SK-N-SH (cell line): ENCODE data around the gene CEP89. TPM values are rescaled to one million over a fixed set of nuclear protein-coding genes. Genes with fewer than 3 reads are reported as not detected.
A peak's percentile ranks its signal among the peaks of the same experiment; 100 is the strongest.
"Not testable (repeated sequence)": the region's sequence is repeated elsewhere in the genome, so short reads cannot be mapped to it uniquely, and the experiment has no call there.

Experiments
- CTCF ChIA-PET: fragments of 300-600, 350-600 bp; formaldehyde crosslinking; extraction: SDS; loops from one replicate; lab custom pipeline; 2021; lab: Yijun Ruan, JAX
- POLR2A ChIA-PET: fragments of 350-600 bp; sonication (Branson Sonifier 250); formaldehyde crosslinking; extraction: SDS; loops from one replicate; lab custom pipeline; 2020; ENCODE audit warnings: antibody characterized with exemption, inconsistent platforms; lab: Yijun Ruan, JAX
- DNase-seq: peaks from one replicate; pipeline ENCODE4 v3.0.0; 2012
- H2AFZ ChIP-seq: fragments of 200-600 bp; sonication (generic); 2 replicates; pipeline ENCODE4 v1.8.1; 2016; ENCODE audit warnings: antibody characterized with exemption, mild to moderate bottlenecking, low read depth
- H3F3A ChIP-seq: fragments of 200-600 bp; sonication (generic); replicated peaks from 2 replicates; pipeline ENCODE3; 2016; ENCODE audit warnings: antibody characterized with exemption, mild to moderate bottlenecking; ENCODE audit not compliant: insufficient read depth
- H3K27ac ChIP-seq, 2 experiments: fragments of 200-500 bp in 1 of 2; fragments of 200-600 bp in 1 of 2; sonication (Bioruptor generic) in 1 of 2; sonication (generic), shearing (Covaris generic) in 1 of 2; 2 replicates each; pipeline versions ENCODE4 v1.5.1 to v1.6.1; 2014 to 2016; ENCODE audit warnings: low read depth in 2 of 2, inconsistent platforms in 1 of 2, low read length in 1 of 2, mild to moderate bottlenecking in 1 of 2, mixed read lengths in 1 of 2
- H3K27me3 ChIP-seq: fragments of 200-600 bp; sonication (generic), shearing (Covaris generic); 2 replicates; pipeline ENCODE4 v1.6.1; 2016; ENCODE audit warnings: mixed run types; ENCODE audit not compliant: insufficient read depth
- H3K36me3 ChIP-seq, 2 experiments: fragments of 200-500 bp in 1 of 2; fragments of 200-600 bp in 1 of 2; sonication (Bioruptor generic) in 1 of 2; sonication (generic) in 1 of 2; replicated peaks in 1 of 2; 2 replicates each; pipeline versions ENCODE3 to v1.5.1; 2014 to 2016; ENCODE audit warnings: low read length in 1 of 2, mild to moderate bottlenecking in 1 of 2; ENCODE audit not compliant: insufficient read depth in 2 of 2, control insufficient read depth in 1 of 2
- H3K4me1 ChIP-seq, 2 experiments: fragments of 200-500 bp in 1 of 2; fragments of 200-600 bp in 1 of 2; sonication (Bioruptor generic) in 1 of 2; sonication (generic), shearing (Covaris generic) in 1 of 2; 2 replicates each; pipeline versions ENCODE4 v1.5.1 to v1.6.1; 2014 to 2016; ENCODE audit warnings: low read depth in 1 of 2, low read length in 1 of 2, mixed run types in 1 of 2; ENCODE audit not compliant: insufficient read depth in 2 of 2, control insufficient read depth in 1 of 2
- H3K4me2 ChIP-seq: fragments of 200-600 bp; sonication (generic), shearing (Covaris generic); 2 replicates; pipeline ENCODE4 v1.6.1; 2017; ENCODE audit warnings: mixed run types
- H3K4me3 ChIP-seq, 2 experiments: fragments of 200-500 bp in 1 of 2; fragments of 200-600 bp in 1 of 2; sonication (Bioruptor generic) in 1 of 2; sonication (generic), shearing (Covaris generic) in 1 of 2; 2 replicates each; pipeline versions ENCODE4 v1.5.1 to v1.8.1; 2014 to 2016; ENCODE audit warnings: low read depth in 2 of 2, inconsistent platforms in 1 of 2, low read length in 1 of 2, mild to moderate bottlenecking in 1 of 2, mixed read lengths in 1 of 2, moderate library complexity in 1 of 2
- H3K79me2 ChIP-seq: fragments of 200-600 bp; sonication (generic); 2 replicates; pipeline ENCODE4 v1.8.1; 2017; ENCODE audit warnings: mild to moderate bottlenecking; ENCODE audit not compliant: insufficient read depth
- H3K9ac ChIP-seq: fragments of 200-600 bp; sonication (generic); 2 replicates; pipeline ENCODE4 v1.6.1; 2017; ENCODE audit warnings: mixed run types
- H3K9me2 ChIP-seq: fragments of 200-600 bp; sonication (generic); 2 replicates; pipeline ENCODE4 v1.6.1; 2017; ENCODE audit warnings: mixed run types
- H3K9me3 ChIP-seq: fragments of 200-600 bp; sonication (generic); 2 replicates; pipeline ENCODE4 v1.6.1; 2017; ENCODE audit warnings: mixed run types, mild to moderate bottlenecking, moderate library complexity
- H4K20me1 ChIP-seq: fragments of 200-600 bp; sonication (generic); 2 replicates; pipeline ENCODE4 v1.6.1; 2017; ENCODE audit warnings: mild to moderate bottlenecking, mixed run types; ENCODE audit not compliant: insufficient read depth
- EP300 ChIP-seq, 2 experiments: IDR thresholded peaks; 2 replicates each; pipeline versions ENCODE4 v1.4.0 to v1.6.1; 2012; ENCODE audit warnings: borderline replicate concordance in 1 of 2, low read depth in 1 of 2, low read length in 1 of 2
- GABPA ChIP-seq: IDR thresholded peaks from 2 replicates; pipeline ENCODE4 v1.4.0; 2012; ENCODE audit warnings: low read depth, mild to moderate bottlenecking
- GATA2 ChIP-seq: sonication (generic); formaldehyde crosslinking; IDR thresholded peaks from 2 replicates; pipeline ENCODE4 v1.5.0; 2020; ENCODE audit warnings: mild to moderate bottlenecking, missing genetic modification reagents
- NFIC ChIP-seq: IDR thresholded peaks from 2 replicates; pipeline ENCODE4 v1.4.0; 2012; ENCODE audit warnings: borderline replicate concordance
- POLR2AphosphoS5 ChIP-seq: IDR thresholded peaks from 2 replicates; pipeline ENCODE4 v1.6.1; 2012; ENCODE audit warnings: low read depth, low read length
- RCOR1 ChIP-seq: fragments of 150-350 bp; IDR thresholded peaks from 2 replicates; pipeline ENCODE4 v1.6.1; 2017; ENCODE audit warnings: antibody characterized with exemption, low read length
- RFX5 ChIP-seq: IDR thresholded peaks from 2 replicates; pipeline ENCODE4 v1.6.1; 2012; ENCODE audit warnings: mild to moderate bottlenecking, improper control_type of control experiment, low read length
- RXRA ChIP-seq: IDR thresholded peaks from 2 replicates; pipeline ENCODE4 v1.4.0; 2012; ENCODE audit warnings: low read depth, mild to moderate bottlenecking, borderline replicate concordance
- WGBS: methylation state at CpG from one replicate; pipeline ENCODE4 v1.1.6; 2017; ENCODE audit warnings: low lambda C conversion rate; 5-methylcytosine and 5-hydroxymethylcytosine counted together
- polyA plus RNA-seq, 3 experiments: library from polyadenylated mRNA; depleted of rRNA; stranded (reverse); fragments of >200 nt; gene quantifications; 2 replicates each; pipeline ENCODE4 v1.2.3, GENCODE V29; 2012

CEP89 gene
- polyA plus RNA-seq, 1 of the 3 experiments (the other 2 are of a cell fraction), result 16.4 TPM

DNA sequence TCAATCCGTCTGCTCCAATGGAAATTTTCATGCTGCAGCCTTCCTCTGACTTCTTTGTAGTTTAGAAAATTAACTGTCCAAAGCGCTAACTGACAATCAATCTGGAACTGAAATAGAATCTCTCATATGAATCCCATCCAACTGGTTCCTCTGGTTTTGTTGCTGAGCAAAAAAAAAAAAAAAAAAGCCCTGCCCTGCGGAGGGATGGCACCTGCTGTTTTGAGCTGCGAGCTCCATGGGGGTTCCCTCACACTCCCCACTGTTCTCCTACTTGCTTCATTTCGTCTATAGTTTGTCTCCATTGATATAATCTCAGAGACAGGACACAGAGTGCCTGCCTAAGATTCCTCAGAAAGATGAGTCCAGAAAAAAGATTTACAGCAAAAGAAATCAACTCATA lies 33.7 kb upstream of the CEP89 start:
- POLR2A ChIA-PET, result no interaction called here
- Histone ChIP-seq H3K4me1 (peaks cover 0 to 10% of the 10 kb centered on the region in 2 experiments; a peak in 1 of 4 replicates), H3K9me2 (no peaks in the 10 kb centered on the region), H3F3A (no peaks in the 10 kb centered on the region), H3K79me2 (no peaks in the 10 kb centered on the region), H3K27me3 (no peaks in the 10 kb centered on the region), H3K4me3 (no peak overlapping the region), H3K36me3 (peaks cover 0 to 3% of the 10 kb centered on the region in 2 experiments), H3K4me2 (no peak overlapping the region), H3K9me3 (no peaks in the 10 kb centered on the region), H2AFZ (no peak overlapping the region), H3K27ac (no peak overlapping the region), H4K20me1 (no peaks in the 10 kb centered on the region), H3K9ac (no peak overlapping the region)
- CTCF ChIA-PET, result interaction anchor here (1.1 to 1.7 kb wide), 2 partner anchors 29 to 120 kb away, joined by 3 read pairs; no protein-coding TSS in a partner anchor
- WGBS, result 92% methylated on average over 5 of the region's 5 CpGs
- TF ChIP-seq GABPA, result no peak
- TF ChIP-seq RFX5, result no peak
- TF ChIP-seq POLR2AphosphoS5, result no peak
- TF ChIP-seq NFIC, result no peak
- TF ChIP-seq RXRA, result no peak
- DNase-seq, result no peak

DNA sequence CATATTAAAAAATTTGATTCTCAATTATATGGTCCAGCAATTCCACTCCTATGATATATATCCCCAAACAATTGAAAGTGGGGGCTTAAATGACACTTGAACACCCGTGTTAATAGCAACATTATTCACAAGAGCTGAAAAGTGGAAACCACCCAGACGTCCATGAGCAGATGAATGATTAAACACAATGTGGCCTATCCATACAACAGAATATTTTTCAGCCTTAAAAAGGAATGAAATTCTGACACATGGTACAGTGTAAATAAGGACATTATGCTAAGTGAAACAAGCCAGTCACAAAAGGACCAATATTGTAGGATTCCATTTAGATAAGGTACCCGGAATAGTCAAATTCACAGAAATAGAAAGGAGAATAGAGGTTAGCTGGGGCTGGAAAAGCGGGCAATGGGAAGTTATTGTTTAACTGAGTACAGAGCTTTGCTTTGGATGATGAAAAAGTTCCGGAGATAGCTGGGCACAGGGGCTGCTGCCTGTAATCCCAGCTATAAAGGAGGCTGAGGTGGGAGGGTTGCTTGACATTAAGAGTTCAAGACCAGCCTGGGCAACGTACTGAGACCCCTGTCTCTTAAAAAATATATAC lies 31.8 kb upstream of the CEP89 start:
- DNase-seq, H2AFZ ChIP-seq, H4K20me1 ChIP-seq, H3K9me2 ChIP-seq, H3K9me3 ChIP-seq, H3K4me1 ChIP-seq, H3K9ac ChIP-seq, H3K27me3 ChIP-seq, H3K4me2 ChIP-seq, H3K4me3 ChIP-seq, H3K79me2 ChIP-seq, H3K36me3 ChIP-seq, H3K27ac ChIP-seq, POLR2A ChIA-PET, H3F3A ChIP-seq: not testable (repeated sequence)
- WGBS, result 67% methylated on average over 6 of the region's 6 CpGs
- CTCF ChIA-PET, result interaction anchor here (0.9 kb wide), 1 partner anchor 27 kb away, joined by 4 read pairs; no protein-coding TSS in a partner anchor

DNA sequence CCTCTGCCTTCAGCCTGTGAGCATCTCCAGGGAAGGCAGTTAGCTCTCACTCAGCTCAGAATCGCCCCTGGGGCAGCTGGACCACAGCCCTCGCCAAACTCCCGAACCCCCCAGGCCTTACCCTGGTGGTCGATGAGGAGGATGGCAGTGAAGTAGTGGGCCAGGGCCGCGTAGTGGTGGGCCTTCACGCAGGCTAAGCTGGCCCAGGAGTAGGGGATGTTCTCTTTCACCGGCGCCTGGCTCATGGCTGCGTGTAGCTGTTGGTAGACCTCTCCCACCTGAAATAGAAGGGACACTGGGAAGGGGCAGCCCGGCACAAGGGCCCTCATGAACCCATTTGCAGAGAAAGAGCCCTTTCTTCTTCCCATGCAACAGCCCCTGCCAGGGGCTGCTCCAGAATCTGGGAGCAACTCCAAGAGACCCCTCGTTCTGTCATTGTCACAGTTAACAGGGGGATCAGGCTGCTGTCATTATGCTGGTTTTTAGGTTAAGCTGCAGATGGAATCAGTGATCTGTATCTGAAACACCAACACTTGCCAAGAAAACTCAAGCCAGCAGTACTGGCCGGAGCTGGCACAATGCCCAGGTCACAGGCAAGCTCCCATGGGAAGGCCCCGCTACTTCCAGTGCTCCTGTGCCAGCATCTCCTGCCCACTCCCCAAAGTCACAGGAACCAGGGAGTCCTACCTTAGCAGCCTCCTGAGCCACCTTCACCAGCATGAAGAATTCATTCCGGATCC lies 30.5 kb upstream of the CEP89 start:
- H3K27me3 ChIP-seq, H3K4me1 ChIP-seq, H3F3A ChIP-seq, H3K9me2 ChIP-seq, H3K9ac ChIP-seq, H3K36me3 ChIP-seq, H3K4me2 ChIP-seq, POLR2A ChIA-PET, H3K9me3 ChIP-seq, H3K4me3 ChIP-seq, H4K20me1 ChIP-seq, H3K79me2 ChIP-seq, H2AFZ ChIP-seq: not testable (repeated sequence)
- CTCF ChIA-PET, result interaction anchor here (1.6 to 1.9 kb wide), 2 partner anchors 26 to 117 kb away, joined by 8 to 9 read pairs; no protein-coding TSS in a partner anchor
- peak; percentile 55 for DNase-seq
- TF ChIP-seq EP300 (IDR thresholded peaks at IDR 0.05; ENCODE audit: borderline replicate concordance in 1 of 2, low read depth in 1 of 2, low read length in 1 of 2), result 0 out of 4 replicates have a peak, but pooled peaks of 1 of the 2 experiments have one; percentile 29
- TF ChIP-seq RCOR1, result 0 out of 2 replicates have a peak, but pooled peaks have one; percentile 29
- TF ChIP-seq GATA2, result peak; percentile 70
- TF ChIP-seq NFIC, result peak; percentile 47; the same call in 1 of the 2 replicates
- WGBS, result 59% methylated on average over 15 of the region's 15 CpGs
- H3K27ac ChIP-seq, result 0 out of 4 replicates have a peak overlapping the region, but pooled peaks of 1 of the 2 experiments have one; percentile 18
